Neuronal stem cell (in vitro differentiated cells): ENCODE results near the gene G3BP1.

Source experiments
- DNase-seq: peaks from one replicate; pipeline ENCODE4 v3.0.0-alpha.2; 2013; ENCODE audit warnings: low spot score
- H2AFZ ChIP-seq: one replicate; pipeline ENCODE4 v1.6.1; 2013; ENCODE audit warnings: mild to moderate bottlenecking, low read length, inconsistent platforms
- H2AK5ac ChIP-seq: 2 replicates; pipeline ENCODE4 v1.6.1; 2013; ENCODE audit warnings: low read depth, mild to moderate bottlenecking, inconsistent platforms, low read length, moderate library complexity, mixed read lengths
- H2BK120ac ChIP-seq: 2 replicates; pipeline ENCODE4 v1.6.1; 2013; ENCODE audit warnings: low read depth, mild to moderate bottlenecking, inconsistent platforms, low read length, moderate library complexity, mixed read lengths
- H2BK12ac ChIP-seq: one replicate; pipeline ENCODE4 v1.6.1; 2013; ENCODE audit warnings: low read length, inconsistent platforms
- H2BK15ac ChIP-seq: 2 replicates; pipeline ENCODE4 v1.6.1; 2013; ENCODE audit warnings: mild to moderate bottlenecking, low read length, inconsistent platforms, mixed read lengths
- H2BK5ac ChIP-seq: one replicate; pipeline ENCODE4 v1.6.1; 2013; ENCODE audit warnings: inconsistent platforms, mild to moderate bottlenecking, low read length, moderate library complexity
- H3K14ac ChIP-seq: one replicate; pipeline ENCODE4 v1.6.1; 2013; ENCODE audit warnings: low read length, inconsistent platforms
- H3K18ac ChIP-seq: 2 replicates; pipeline ENCODE4 v1.6.1; 2013; ENCODE audit warnings: low read length, inconsistent platforms
- H3K23ac ChIP-seq: 2 replicates; pipeline ENCODE4 v1.6.1; 2013; ENCODE audit warnings: low read depth, mild to moderate bottlenecking, mixed read lengths, low read length, inconsistent platforms; ENCODE audit not compliant: poor library complexity
- H3K27ac ChIP-seq: replicated peaks from 3 replicates; pipeline ENCODE4 v1.5.1; 2013; ENCODE audit warnings: low read length, inconsistent platforms
- H3K27me3 ChIP-seq, 3 experiments: 2 replicates each; pipeline ENCODE4 v1.6.1; 2013; ENCODE audit warnings: low read length in 3 of 3, mild to moderate bottlenecking in 2 of 3, inconsistent platforms in 1 of 3, low read depth in 1 of 3, mixed read lengths in 1 of 3, moderate library complexity in 1 of 3; ENCODE audit not compliant: control insufficient read depth in 3 of 3, insufficient read depth in 3 of 3
- H3K36me3 ChIP-seq, 2 donors: replicated peaks in 1 of 2; 2 replicates each; pipeline ENCODE4 v1.6.1; 2013; ENCODE audit warnings: low read length in 2 of 2; ENCODE audit not compliant: control insufficient read depth in 2 of 2, insufficient read depth in 2 of 2
- H3K4ac ChIP-seq: 2 replicates; pipeline ENCODE4 v1.6.1; 2013; ENCODE audit warnings: inconsistent platforms, mild to moderate bottlenecking, low read length, moderate library complexity
- H3K4me1 ChIP-seq, 2 donors: 1 replicate in 1 of 2; 2 replicates in 1 of 2; pipeline ENCODE4 v1.6.1; 2013; ENCODE audit warnings: low read length in 2 of 2, low read depth in 1 of 2; ENCODE audit not compliant: control insufficient read depth in 2 of 2, insufficient read depth in 1 of 2
- H3K4me2 ChIP-seq: one replicate; pipeline ENCODE4 v1.6.1; 2013; ENCODE audit warnings: mild to moderate bottlenecking, low read length, inconsistent platforms; ENCODE audit not compliant: insufficient read depth, poor library complexity, severe bottlenecking
- H3K4me3 ChIP-seq, 2 donors: 2 replicates each; pipeline ENCODE4 v1.5.1; 2013; ENCODE audit warnings: low read length in 2 of 2, mild to moderate bottlenecking in 2 of 2, inconsistent platforms in 1 of 2, moderate library complexity in 1 of 2
- H3K79me1 ChIP-seq: one replicate; pipeline ENCODE4 v1.6.1; 2013; ENCODE audit warnings: low read depth, mild to moderate bottlenecking, inconsistent platforms, low read length, moderate library complexity
- H3K9ac ChIP-seq: one replicate; pipeline ENCODE4 v1.6.1; 2013; ENCODE audit warnings: mild to moderate bottlenecking, low read depth, low read length, inconsistent platforms; ENCODE audit not compliant: poor library complexity
- H3K9me3 ChIP-seq, 2 donors: replicated peaks in 1 of 2; 2 replicates each; pipeline versions ENCODE3 to v1.6.1; 2013; ENCODE audit warnings: low read length in 2 of 2, mild to moderate bottlenecking in 2 of 2, inconsistent platforms in 1 of 2, low read depth in 1 of 2, mixed read lengths in 1 of 2, moderate library complexity in 1 of 2; ENCODE audit not compliant: control insufficient read depth in 2 of 2, insufficient read depth in 1 of 2
- H4K8ac ChIP-seq: one replicate; pipeline ENCODE4 v1.6.1; 2013; ENCODE audit warnings: low read depth, mild to moderate bottlenecking, inconsistent platforms, low read length, moderate library complexity
- H4K91ac ChIP-seq: one replicate; pipeline ENCODE4 v1.6.1; 2013; ENCODE audit warnings: low read length, low read depth, mild to moderate bottlenecking, inconsistent platforms; ENCODE audit not compliant: poor library complexity
- WGBS, 2 donors: extraction: QIAGEN DNeasy Blood & Tissue Kit; methylation state at CpG; one replicate each; pipeline ENCODE4 v1.1.7; 2013; ENCODE audit warnings: missing lambda C conversion rate in 2 of 2, mixed read lengths in 1 of 2; ENCODE audit not compliant: insufficient read length in 2 of 2, insufficient replicate concordance in 1 of 2; ENCODE audit errors: extremely low coverage in 2 of 2; 5-methylcytosine and 5-hydroxymethylcytosine counted together

G3BP1 gene

GRCh38 chr5:151811593-151812321 lies 40.0 kb downstream of the G3BP1 start:
- no peak overlapping the region for H3K18ac ChIP-seq
- H3K9ac ChIP-seq = no peak overlapping the region
- no peak overlapping the region for H2BK5ac ChIP-seq
- H3K23ac ChIP-seq = no peak overlapping the region
- no peak overlapping the region for H3K14ac ChIP-seq
- H3K4me1 ChIP-seq = no peaks in the 10 kb centered on the region
- H3K79me1 ChIP-seq = no peaks in the 10 kb centered on the region
- H2BK12ac ChIP-seq = no peak overlapping the region
- H3K4me3 ChIP-seq = no peak overlapping the region
- H2AK5ac ChIP-seq = no peak overlapping the region
- H2BK15ac ChIP-seq = no peak overlapping the region
- H3K27me3 ChIP-seq = no peaks in the 10 kb centered on the region
- H3K4ac ChIP-seq = no peak overlapping the region
- no peak overlapping the region for H2BK120ac ChIP-seq
- H2AFZ ChIP-seq = no peak overlapping the region
- no CpG with 5 or more reads among the region's 5 CpGs for WGBS, 2 donors
- peaks cover 18 to 100% of the 10 kb centered on the region in 2 donors for H3K36me3 ChIP-seq
- no peak overlapping the region for H3K27ac ChIP-seq
- no peak overlapping the region for H4K8ac ChIP-seq
- H3K4me2 ChIP-seq = no peak overlapping the region
- no peak for DNase-seq
- H4K91ac ChIP-seq = no peak overlapping the region
- H3K9me3 ChIP-seq = peaks cover 0 to 10% of the 10 kb centered on the region in 2 donors

GRCh38 chr5:151812757-151813309 lies 41.1 kb downstream of the G3BP1 start:
- H3K36me3 ChIP-seq = peaks cover 18 to 95% of the 10 kb centered on the region in 2 donors

GRCh38 chr5:151815051-151815450 lies 43.3 kb downstream of the G3BP1 start:
- Histone ChIP-seq H2AK5ac (no peak overlapping the region), H3K36me3 (peaks cover 14 to 77% of the 10 kb centered on the region in 2 donors), H3K18ac (no peak overlapping the region), H2AFZ (no peak overlapping the region), H3K4me3 (no peak overlapping the region), H2BK5ac (no peak overlapping the region), H3K4ac (no peak overlapping the region), H3K4me1 (no peaks in the 10 kb centered on the region), H3K9me3 (peaks cover 0 to 6% of the 10 kb centered on the region in 2 donors), H3K9ac (no peak overlapping the region), H3K27me3 (no peaks in the 10 kb centered on the region), H3K27ac (no peak overlapping the region), H2BK12ac (no peak overlapping the region), H4K8ac (no peak overlapping the region), H3K4me2 (no peak overlapping the region), H3K14ac (no peak overlapping the region), H3K23ac (no peak overlapping the region), H2BK15ac (no peak overlapping the region), H2BK120ac (no peak overlapping the region), H4K91ac (no peak overlapping the region), H3K79me1 (no peaks in the 10 kb centered on the region)
- WGBS, 2 donors = no CpG with 5 or more reads among the region's 1 CpG
- DNase-seq = no peak

More at GRCh38 chr5:151812757-151813309, 41.1 kb downstream of the G3BP1 start:
- no peaks in the 10 kb centered on the region for H3K27me3 ChIP-seq
- H3K4me3 ChIP-seq = no peak overlapping the region
- H3K4me2 ChIP-seq = no peak overlapping the region
- H2BK120ac ChIP-seq = no peak overlapping the region
- DNase-seq = no peak
- H4K8ac ChIP-seq = no peak overlapping the region
- H2BK15ac ChIP-seq = no peak overlapping the region
- H4K91ac ChIP-seq = no peak overlapping the region
- peaks cover 0 to 10% of the 10 kb centered on the region in 2 donors for H3K9me3 ChIP-seq
- no peak overlapping the region for H2BK5ac ChIP-seq
- no peak overlapping the region for H3K27ac ChIP-seq
- no peak overlapping the region for H3K9ac ChIP-seq
- H3K4ac ChIP-seq = no peak overlapping the region
- H3K4me1 ChIP-seq = no peaks in the 10 kb centered on the region
- H2AK5ac ChIP-seq = no peak overlapping the region
- WGBS, 2 donors = no CpG with 5 or more reads among the region's 2 CpGs
- no peak overlapping the region for H2AFZ ChIP-seq
- no peaks in the 10 kb centered on the region for H3K79me1 ChIP-seq
- H3K14ac ChIP-seq = no peak overlapping the region
- H3K18ac ChIP-seq = no peak overlapping the region
- no peak overlapping the region for H2BK12ac ChIP-seq
- no peak overlapping the region for H3K23ac ChIP-seq

- peaks cover 1 to 30% of the 10 kb centered on the region in 2 donors for H3K36me3 ChIP-seq
- no peak overlapping the region for H3K23ac ChIP-seq
- H2BK5ac ChIP-seq = no peak overlapping the region
- no peak overlapping the region for H2AK5ac ChIP-seq
- H3K14ac ChIP-seq = no peak overlapping the region
- H3K4me3 ChIP-seq = no peak overlapping the region
- H4K91ac ChIP-seq = no peak overlapping the region
- no peak overlapping the region for H2BK15ac ChIP-seq
- no peak overlapping the region for H2AFZ ChIP-seq
- no peak overlapping the region for H3K9ac ChIP-seq
- no peak for DNase-seq
- H3K9me3 ChIP-seq = no peaks in the 10 kb centered on the region
- H3K27me3 ChIP-seq = no peaks in the 10 kb centered on the region
- no peak overlapping the region for H3K4me2 ChIP-seq
- H3K79me1 ChIP-seq = no peaks in the 10 kb centered on the region
- H4K8ac ChIP-seq = no peak overlapping the region
- no peak overlapping the region for H3K18ac ChIP-seq
- no peak overlapping the region for H2BK12ac ChIP-seq
- no peak overlapping the region for H3K27ac ChIP-seq
- no peak overlapping the region for H3K4ac ChIP-seq
- H3K4me1 ChIP-seq = peaks cover 0 to 5% of the 10 kb centered on the region in 2 donors
- H2BK120ac ChIP-seq = no peak overlapping the region
These were observed 48.1 kb downstream of the G3BP1 start for GRCh38 chr5:151819830-151820229.
